H54 (cell line): ENCODE results near the gene CLEC3B.
"Not testable (repeated sequence)": the region's sequence is repeated elsewhere in the genome, so short reads cannot be mapped to it uniquely, and the experiment has no call there.

Experiments
- DNase-seq: peaks from one replicate; pipeline ENCODE4 v3.0.0; 2011; ENCODE audit warnings: low spot score, mixed read lengths; ENCODE audit not compliant: insufficient read length
- FAIRE-seq: peaks from 3 replicates; lab custom pipeline; 2011; peaks lifted over from hg19 to GRCh38; lab: Jason Lieb, UNC
- POLR2A ChIP-seq: IDR thresholded peaks from 2 replicates; pipeline ENCODE4 v1.6.1; 2011; ENCODE audit warnings: low read depth, mild to moderate bottlenecking, low read length

The CLEC3B gene

GRCh38 chr3:45026038-45026437, at the start of gene CLEC3B:
TSS of gene CLEC3B (plus strand) at chr3:45026303. CDS start at chr3:45026363, 60 bp downstream.
- no peak for DNase-seq
- no peak for TF ChIP-seq POLR2A
- FAIRE-seq = no peak

- no peak for TF ChIP-seq POLR2A
- DNase-seq (no peak), FAIRE-seq (no peak)
Measured at GRCh38 chr3:44981220-44981619, 44.9 kb upstream of the CLEC3B start.

- DNase-seq (no peak), FAIRE-seq (no peak)
- no peak for TF ChIP-seq POLR2A
Measured at GRCh38 chr3:44981751-44982150, 44.4 kb upstream of the CLEC3B start.

GRCh38 chr3:44982817-44983216, 43.3 kb upstream of the CLEC3B start:
- DNase-seq (no peak), FAIRE-seq (no peak)
- no peak for TF ChIP-seq POLR2A

- TF ChIP-seq POLR2A = no peak
- FAIRE-seq (no peak), DNase-seq (no peak)
Measured at GRCh38 chr3:44983484-44983941, 42.6 kb upstream of the CLEC3B start.

GRCh38 chr3:44984335-44984734, 41.8 kb upstream of the CLEC3B start:
- DNase-seq (no peak), FAIRE-seq (no peak)
- TF ChIP-seq POLR2A = no peak

- FAIRE-seq, DNase-seq: not testable (repeated sequence)
Measured at GRCh38 chr3:44986330-44986729, 39.8 kb upstream of the CLEC3B start.

GRCh38 chr3:44987332-44987731, 38.8 kb upstream of the CLEC3B start:
- FAIRE-seq (no peak), DNase-seq (no peak)
- TF ChIP-seq POLR2A = no peak

- FAIRE-seq (no peak), DNase-seq (no peak)
- TF ChIP-seq POLR2A = no peak
Measured at GRCh38 chr3:44988073-44988472, 38.0 kb upstream of the CLEC3B start.

- FAIRE-seq (no peak), DNase-seq (no peak)
- no peak for TF ChIP-seq POLR2A
Measured at GRCh38 chr3:44989141-44989540, 37.0 kb upstream of the CLEC3B start.

GRCh38 chr3:44989636-44990373, 36.3 kb upstream of the CLEC3B start:
- no peak for DNase-seq
- TF ChIP-seq POLR2A = no peak
- no peak for FAIRE-seq

GRCh38 chr3:44991326-44991725, 34.8 kb upstream of the CLEC3B start:
- FAIRE-seq (no peak), DNase-seq (no peak)
- no peak for TF ChIP-seq POLR2A

- DNase-seq = no peak
- FAIRE-seq = no peak
- no peak for TF ChIP-seq POLR2A
Measured at GRCh38 chr3:44992555-44993470, 33.3 kb upstream of the CLEC3B start.

- DNase-seq = peak; percentile 42
Measured at GRCh38 chr3:44993471-44994205, 32.5 kb upstream of the CLEC3B start.

More at GRCh38 chr3:44993471-44994205, 32.5 kb upstream of the CLEC3B start:
- no peak for TF ChIP-seq POLR2A
- peak; percentile 11 for FAIRE-seq
